Measurements from ENCODE around the gene WFDC1.

Gene WFDC1

GRCh38 chr16:84357191-84357651 is 62.5 kb downstream of the WFDC1 start:
- no peak for DNase-seq

- no peak for DNase-seq
Observed at GRCh38 chr16:84358601-84359295, 64.1 kb downstream of the WFDC1 start.

GRCh38 chr16:84359326-84359725 is 64.6 kb downstream of the WFDC1 start:
- DNase-seq: no peak

- no peak for DNase-seq
Observed at GRCh38 chr16:84360170-84360569, 65.5 kb downstream of the WFDC1 start.

- DNase-seq: no peak
Observed at GRCh38 chr16:84360748-84361147, 66.1 kb downstream of the WFDC1 start.

GRCh38 chr16:84361546-84361945 is 66.9 kb downstream of the WFDC1 start:
- no peak for DNase-seq

GRCh38 chr16:84362471-84362941 is 67.8 kb downstream of the WFDC1 start:
- no peak for DNase-seq

GRCh38 chr16:84366208-84366607 is 71.5 kb downstream of the WFDC1 start:
- DNase-seq: no peak

- DNase-seq: no peak
Observed at GRCh38 chr16:84367297-84367680, 72.6 kb downstream of the WFDC1 start.

GRCh38 chr16:84367750-84368307 is 73.2 kb downstream of the WFDC1 start:
- DNase-seq: no peak

- DNase-seq: no peak
Observed at GRCh38 chr16:84368308-84368996, 73.8 kb downstream of the WFDC1 start, which contains the start of gene ATP2C2. TSS of gene ATP2C2 (plus strand) at chr16:84368538. CDS start at chr16:84368616, 78 bp downstream.

GRCh38 chr16:84369105-84369504 is 74.4 kb downstream of the WFDC1 start:
- no peak for DNase-seq

GRCh38 chr16:84369938-84370627 is 75.4 kb downstream of the WFDC1 start:
- DNase-seq: no peak

- DNase-seq: no peak
Observed at GRCh38 chr16:84370723-84371552, 76.3 kb downstream of the WFDC1 start.

GRCh38 chr16:84371553-84371865 is 76.8 kb downstream of the WFDC1 start:
- no peak for DNase-seq

GRCh38 chr16:84373907-84374489 is 79.3 kb downstream of the WFDC1 start:
- DNase-seq: no peak

GRCh38 chr16:84378099-84378498 is 83.4 kb downstream of the WFDC1 start:
- DNase-seq: no peak

- no peak for DNase-seq
Observed at GRCh38 chr16:84378567-84378966, 83.9 kb downstream of the WFDC1 start.

- no peak for DNase-seq
Observed at GRCh38 chr16:84379008-84379708, 84.5 kb downstream of the WFDC1 start.
